ENCODE results near the gene ZMPSTE24. TPM values are rescaled to one million over a fixed set of nuclear protein-coding genes. Genes with fewer than 3 reads are reported as not detected.

Gene ZMPSTE24
- polyA plus RNA-seq, 2 of the 4 experiments (the other 2 are of a cell fraction): 44.3 to 61.3 TPM

GRCh38 chr1:40270152-40270834, 12.3 kb downstream of the ZMPSTE24 start (continued):
- TF ChIP-seq FOSB (CRISPR knock-in tag; IDR thresholded peaks at IDR 0.05): no peak
- TF ChIP-seq CHD4 (IDR thresholded peaks at IDR 0.05; ENCODE audit: borderline replicate concordance): no peak

GRCh38 chr1:40272653-40273213, 14.7 kb downstream of the ZMPSTE24 start:
- Histone ChIP-seq H3K9me3 (no peaks in the 10 kb centered on the region), H3K4me2 (no peak overlapping the region), H3K4me1 (no peaks in the 10 kb centered on the region), H3K27ac (no peak overlapping the region), H3K4me3 (no peak overlapping the region)
- CTCF ChIA-PET: interaction anchor here (1.6 kb wide), 1 partner anchor 44 kb away, joined by 3 read pairs; no protein-coding TSS in a partner anchor
- FAIRE-seq (no peak), DNase-seq (ENCODE audit: low read depth in 1 of 2, low spot score in 1 of 2) (no peak), ATAC-seq (no peak)
- TF ChIP-seq EHF (CRISPR knock-in tag; IDR thresholded peaks at IDR 0.05) (no peak), HDAC2 (IDR thresholded peaks at IDR 0.05) (no peak), CEBPB (IDR thresholded peaks at IDR 0.05) (no peak), BCL3 (IDR thresholded peaks at IDR 0.05) (no peak), MAX (IDR thresholded peaks at IDR 0.05) (no peak), POLR2A (IDR thresholded peaks at IDR 0.05; ENCODE audit: low read length) (no peak), ZC3H11A (IDR thresholded peaks at IDR 0.05) (no peak), ESRRA (IDR thresholded peaks at IDR 0.05; ENCODE audit: borderline replicate concordance, low read length) (no peak), USF2 (IDR thresholded peaks at IDR 0.05) (no peak), ZSCAN20 (CRISPR knock-in tag; IDR thresholded peaks at IDR 0.05) (no peak), RCOR1 (IDR thresholded peaks at IDR 0.05; ENCODE audit: low read depth, low read length) (no peak), HEYL (CRISPR knock-in tag; IDR thresholded peaks at IDR 0.05) (no peak), EP300 (IDR thresholded peaks at IDR 0.05) (no peak), TP53 (CRISPR knock-in tag; IDR thresholded peaks at IDR 0.05) (no peak), ZFP36 (IDR thresholded peaks at IDR 0.05; ENCODE audit: borderline replicate concordance, partially characterized antibody) (no peak), SMC3 (IDR thresholded peaks at IDR 0.05) (no peak), POLR2AphosphoS2 (conservative IDR thresholded peaks at IDR 0.05; ENCODE audit: low read length) (no peak)
- POLR2A ChIA-PET: no interaction called here
- WGBS (ENCODE audit: missing lambda C conversion rate): 87% methylated on average over 3 of the region's 3 CpGs

GRCh38 chr1:40273547-40274166, 15.6 kb downstream of the ZMPSTE24 start:
- TF ChIP-seq CHD4 (IDR thresholded peaks at IDR 0.05; ENCODE audit: borderline replicate concordance) (no peak), TFCP2L1 (CRISPR knock-in tag; IDR thresholded peaks at IDR 0.05) (no peak), KDM1A (IDR thresholded peaks at IDR 0.05; ENCODE audit: low read depth) (no peak), NR3C1 (IDR thresholded peaks at IDR 0.05) (no peak), CEBPB (IDR thresholded peaks at IDR 0.05) (no peak), RFX5 (IDR thresholded peaks at IDR 0.05) (no peak), POLR2A (IDR thresholded peaks at IDR 0.05; ENCODE audit: low read length) (no peak), ATOH8 (CRISPR knock-in tag; IDR thresholded peaks at IDR 0.05; ENCODE audit: low read depth) (no peak), FOSL2 (IDR thresholded peaks at IDR 0.05) (no peak), FOSL2 (CRISPR knock-in tag; IDR thresholded peaks at IDR 0.05) (no peak), FOSB (CRISPR knock-in tag; IDR thresholded peaks at IDR 0.05) (no peak)
- Histone ChIP-seq H3K4me3 (no peak overlapping the region), H3K27ac (no peak overlapping the region), H3K9me3 (no peaks in the 10 kb centered on the region), H3K4me2 (no peak overlapping the region), H3K4me1 (no peaks in the 10 kb centered on the region)
- ATAC-seq: no peak
- ChIA-PET POLR2A (no interaction called here), CTCF (interaction anchor here (1.6 kb wide), 1 partner anchor 43 kb away, joined by 3 read pairs; no protein-coding TSS in a partner anchor)
- no peak for DNase-seq (ENCODE audit: low read depth in 1 of 2, low spot score in 1 of 2)
- 88% methylated on average over 4 of the region's 4 CpGs for WGBS (ENCODE audit: missing lambda C conversion rate)
- no peak for FAIRE-seq

Measured in A549 (cell line).